Stimulated activated CD8-positive, alpha-beta memory T cell treated with anti-CD3 and anti-CD28 coated beads, Interleukin-12 subunit alpha, Interleukin-12 subunit beta, amount 100 ng/mL, for 1 hour (primary cell): ENCODE data around the gene MFSD2A.
"Not testable (repeated sequence)": the region's sequence is repeated elsewhere in the genome, so short reads cannot be mapped to it uniquely, and the experiment has no call there.

ENCODE experiments used
- DNase-seq: peaks from one replicate; pipeline ENCODE4 v3.0.0-alpha.2; 2020; ENCODE audit warnings: low read depth

The MFSD2A gene

GRCh38 chr1:39940980-39941871 is 13.7 kb upstream of the MFSD2A start:
- DNase-seq: no peak

- no peak for DNase-seq
Measured at GRCh38 chr1:39943471-39944290, 11.3 kb upstream of the MFSD2A start.

- no peak for DNase-seq
Measured at GRCh38 chr1:39944410-39945112, 10.4 kb upstream of the MFSD2A start.

- no peak for DNase-seq
Measured at GRCh38 chr1:39946216-39946615, 8.7 kb upstream of the MFSD2A start.

GRCh38 chr1:39947260-39947659 is 7.7 kb upstream of the MFSD2A start:
- no peak for DNase-seq

- no peak for DNase-seq
Measured at GRCh38 chr1:39949891-39950290, 5.1 kb upstream of the MFSD2A start.

GRCh38 chr1:39951926-39952325 is 3.0 kb upstream of the MFSD2A start:
- DNase-seq: no peak

GRCh38 chr1:39952359-39953110 is 2.4 kb upstream of the MFSD2A start:
- DNase-seq: no peak

GRCh38 chr1:39954324-39954869 is 548 bp upstream of the MFSD2A start:
- DNase-seq: no peak

GRCh38 chr1:39955547-39956539 is 898 bp downstream of the MFSD2A start:
- peak; percentile 8 for DNase-seq

GRCh38 chr1:39957299-39958015 is 2.5 kb downstream of the MFSD2A start:
- DNase-seq: no peak

GRCh38 chr1:39958403-39959200 is 3.7 kb downstream of the MFSD2A start:
- DNase-seq: no peak

GRCh38 chr1:39959651-39960333 is 4.8 kb downstream of the MFSD2A start:
- no peak for DNase-seq

GRCh38 chr1:39960431-39960958 is 5.5 kb downstream of the MFSD2A start:
- DNase-seq: no peak

- DNase-seq: no peak
Measured at GRCh38 chr1:39962450-39962825, 7.5 kb downstream of the MFSD2A start.

- not testable (repeated sequence) for DNase-seq
Measured at GRCh38 chr1:39962964-39963363, 8.0 kb downstream of the MFSD2A start.

GRCh38 chr1:39964552-39964951 is 9.6 kb downstream of the MFSD2A start:
- DNase-seq: no peak

GRCh38 chr1:39965044-39965443 is 10.1 kb downstream of the MFSD2A start:
- DNase-seq: no peak
